Activated T-cell treated with anti-CD3 and anti-CD28 coated beads, Interleukin-2, amount 50 U/mL, for 1 hour (primary cell): Measurements from ENCODE around the gene IFNE.
"Not testable (repeated sequence)": the region's sequence is repeated elsewhere in the genome, so short reads cannot be mapped to it uniquely, and the experiment has no call there.

Experiments
- DNase-seq: peaks from one replicate; pipeline ENCODE4 v3.0.0-alpha.2; 2020

The IFNE gene

GRCh38 chr9:21481470-21482056 lies 550 bp downstream of the IFNE start:
- DNase-seq = no peak

- DNase-seq = no peak
Measured at GRCh38 chr9:21479152-21479702, 2.9 kb downstream of the IFNE start.

DNA sequence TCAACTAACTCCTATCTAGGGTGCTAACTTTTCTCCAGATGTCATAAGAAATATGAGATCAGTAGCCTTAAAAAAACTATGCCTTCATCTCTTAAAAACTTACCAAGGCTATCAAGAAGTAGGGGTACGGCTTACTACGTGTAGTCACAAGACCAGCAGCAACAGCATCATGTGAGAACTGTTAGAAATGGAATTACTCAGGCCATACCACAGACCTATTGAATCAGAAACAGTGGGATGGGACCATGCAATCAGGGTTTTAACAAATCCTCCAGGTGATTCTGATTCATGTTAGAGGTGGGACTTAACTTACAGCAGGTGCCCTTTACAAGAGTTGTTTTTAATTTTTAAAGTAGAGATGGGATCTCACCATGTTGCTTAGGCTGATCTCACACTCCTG lies 4.6 kb downstream of the IFNE start:
- DNase-seq = no peak

- DNase-seq = no peak
Measured at GRCh38 chr9:21473236-21473635, 8.9 kb downstream of the IFNE start.

- DNase-seq = no peak
Measured at GRCh38 chr9:21470126-21470525, 12.0 kb downstream of the IFNE start.

- DNase-seq = no peak
Measured at GRCh38 chr9:21465859-21466518, 16.1 kb downstream of the IFNE start.

GRCh38 chr9:21465138-21465537 lies 17.0 kb downstream of the IFNE start:
- no peak for DNase-seq

- DNase-seq = no peak
Measured at GRCh38 chr9:21461377-21461776, 20.7 kb downstream of the IFNE start.

- no peak for DNase-seq
Measured at GRCh38 chr9:21455320-21455719, 26.8 kb downstream of the IFNE start.

GRCh38 chr9:21454149-21454548 lies 28.0 kb downstream of the IFNE start:
- DNase-seq = no peak

DNA sequence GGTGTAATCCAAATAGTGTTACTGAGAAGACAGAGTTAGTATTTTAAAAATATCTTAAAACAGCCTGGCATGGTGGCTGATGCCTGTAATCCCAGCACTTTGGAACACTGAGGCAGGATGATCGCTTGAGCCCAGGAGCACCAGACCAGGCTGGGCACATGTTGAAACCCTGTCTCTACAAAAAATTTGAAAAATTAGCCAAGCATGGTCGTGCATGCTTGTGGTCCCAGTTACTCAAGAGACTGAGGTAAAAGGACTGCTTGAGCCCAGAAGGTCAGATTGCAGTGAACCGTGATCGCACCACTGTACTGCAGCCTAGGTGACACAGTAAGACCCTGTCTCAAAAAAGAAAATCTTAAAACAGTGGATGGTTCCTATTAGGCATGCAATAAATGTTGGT lies 29.4 kb downstream of the IFNE start:
- DNase-seq = no peak

- no peak for DNase-seq
Measured at GRCh38 chr9:21450733-21451394, 31.2 kb downstream of the IFNE start.

DNA sequence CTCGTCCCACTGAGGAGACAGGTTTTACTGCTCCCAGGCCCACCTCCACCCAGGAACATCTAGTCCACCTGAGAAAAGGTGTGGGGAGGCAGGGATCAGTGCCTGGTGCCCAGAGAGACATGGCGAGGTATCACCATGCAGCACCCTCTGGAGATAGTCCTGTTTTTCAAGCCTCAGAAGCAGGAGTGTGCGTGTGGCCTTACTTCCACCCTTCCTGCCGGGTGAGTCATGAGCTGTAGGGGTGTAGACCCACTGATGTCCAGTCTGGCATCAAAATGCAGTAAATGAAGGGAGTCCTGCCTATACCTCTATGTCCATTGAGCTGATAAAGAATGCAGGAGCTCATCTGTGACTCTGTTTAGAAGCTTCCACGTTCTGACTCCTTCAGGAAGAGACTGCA lies 32.8 kb downstream of the IFNE start:
- DNase-seq = not testable (repeated sequence)

GRCh38 chr9:21443849-21444625 lies 38.1 kb downstream of the IFNE start:
- DNase-seq = no peak

DNA sequence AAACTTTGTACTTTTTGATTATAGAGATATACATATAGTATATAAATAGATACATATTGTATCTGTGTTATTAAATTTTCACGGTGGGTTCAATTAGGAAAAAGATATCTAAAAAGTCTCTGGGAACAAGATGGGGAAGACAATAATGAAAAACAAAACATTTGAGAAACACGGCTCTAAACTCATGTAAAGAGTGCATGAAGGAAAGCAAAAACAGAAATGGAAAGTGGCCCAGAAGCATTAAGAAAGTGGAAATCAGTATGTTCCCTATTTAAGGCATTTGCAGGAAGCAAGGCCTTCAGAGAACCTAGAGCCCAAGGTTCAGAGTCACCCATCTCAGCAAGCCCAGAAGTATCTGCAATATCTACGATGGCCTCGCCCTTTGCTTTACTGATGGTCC lies 42.0 kb downstream of the IFNE start, which contains the start of gene IFNA1:
IFNA1 (plus strand) TSS at position 301 of the 400 bp plus-strand sequence; CDS start at position 370, 69 bp downstream.
- DNase-seq = no peak

DNA sequence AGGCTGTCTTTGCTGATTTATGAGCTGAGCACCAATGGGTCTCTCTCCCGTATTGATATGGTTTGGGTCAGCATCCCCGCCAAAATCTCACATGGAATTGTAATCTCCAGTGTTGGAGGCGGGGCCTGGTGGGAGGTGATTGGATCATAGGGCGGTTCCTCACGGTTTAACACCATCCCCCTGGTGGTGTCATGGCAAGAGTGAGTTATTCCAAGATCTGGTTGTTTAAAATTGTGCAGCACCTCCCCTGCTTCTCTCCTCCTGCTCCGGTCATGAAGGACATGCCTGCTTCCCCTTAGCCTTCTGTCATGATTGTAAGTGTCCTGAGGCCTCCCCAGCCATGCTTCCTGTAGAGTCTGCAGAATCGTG lies 47.1 kb downstream of the IFNE start:
- not testable (repeated sequence) for DNase-seq

GRCh38 chr9:21434202-21435014 lies 47.7 kb downstream of the IFNE start:
- no peak for DNase-seq

- no peak for DNase-seq
Measured at GRCh38 chr9:21432672-21433425, 49.3 kb downstream of the IFNE start.
